ENCODE measurements around the gene VPS39.

VPS39 gene

DNA sequence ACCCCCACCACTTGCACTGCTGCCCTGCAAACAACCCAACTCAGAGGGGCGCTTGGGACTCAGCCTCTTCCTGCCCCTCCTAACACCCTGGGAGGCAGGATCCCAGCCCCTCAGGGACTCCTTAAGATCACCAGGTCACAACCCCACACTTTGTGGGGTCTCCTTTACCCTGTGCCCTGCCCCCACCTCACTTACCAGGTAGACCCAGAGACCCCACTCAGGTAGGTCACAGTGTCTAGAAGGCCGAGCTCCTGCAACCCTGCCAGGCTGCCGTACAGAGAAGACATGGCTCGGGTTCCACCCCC is 60.7 kb downstream of the VPS39 start:
- H3K4me2 ChIP-seq (ENCODE audit: low read depth, low read length, poor library complexity, severe bottlenecking), result no peak overlapping the region
- H3K9me3 ChIP-seq (ENCODE audit: insufficient read depth, low read depth, low read length), result no peaks in the 10 kb centered on the region
- H3K27me3 ChIP-seq (ENCODE audit: insufficient read depth, low read length, poor library complexity, severe bottlenecking), result no peaks in the 10 kb centered on the region
- no peak overlapping the region for H3K9ac ChIP-seq (ENCODE audit: low read depth, low read length, poor library complexity, severe bottlenecking)
- no peak overlapping the region for H2AFZ ChIP-seq (ENCODE audit: low read length)
- H3F3A ChIP-seq (ENCODE audit: low read depth), result no peaks in the 10 kb centered on the region
- TF ChIP-seq, protein P1, sequence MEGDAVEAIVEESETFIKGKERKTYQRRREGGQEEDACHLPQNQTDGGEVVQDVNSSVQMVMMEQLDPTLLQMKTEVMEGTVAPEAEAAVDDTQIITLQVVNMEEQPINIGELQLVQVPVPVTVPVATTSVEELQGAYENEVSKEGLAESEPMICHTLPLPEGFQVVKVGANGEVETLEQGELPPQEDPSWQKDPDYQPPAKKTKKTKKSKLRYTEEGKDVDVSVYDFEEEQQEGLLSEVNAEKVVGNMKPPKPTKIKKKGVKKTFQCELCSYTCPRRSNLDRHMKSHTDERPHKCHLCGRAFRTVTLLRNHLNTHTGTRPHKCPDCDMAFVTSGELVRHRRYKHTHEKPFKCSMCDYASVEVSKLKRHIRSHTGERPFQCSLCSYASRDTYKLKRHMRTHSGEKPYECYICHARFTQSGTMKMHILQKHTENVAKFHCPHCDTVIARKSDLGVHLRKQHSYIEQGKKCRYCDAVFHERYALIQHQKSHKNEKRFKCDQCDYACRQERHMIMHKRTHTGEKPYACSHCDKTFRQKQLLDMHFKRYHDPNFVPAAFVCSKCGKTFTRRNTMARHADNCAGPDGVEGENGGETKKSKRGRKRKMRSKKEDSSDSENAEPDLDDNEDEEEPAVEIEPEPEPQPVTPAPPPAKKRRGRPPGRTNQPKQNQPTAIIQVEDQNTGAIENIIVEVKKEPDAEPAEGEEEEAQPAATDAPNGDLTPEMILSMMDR (conservative IDR thresholded peaks at IDR 0.05; ENCODE audit: low read length), result no peak
- no peak for TF ChIP-seq EZH2phosphoT487 (IDR thresholded peaks at IDR 0.05; ENCODE audit: borderline replicate concordance)
- H3K79me2 ChIP-seq (ENCODE audit: insufficient read depth, low read length), result no peaks in the 10 kb centered on the region
- H3K4me3 ChIP-seq (ENCODE audit: low read length, poor library complexity, severe bottlenecking), result no peak overlapping the region
- H3K36me3 ChIP-seq (ENCODE audit: insufficient read depth, low read length), result no peaks in the 10 kb centered on the region
- H4K20me1 ChIP-seq (ENCODE audit: insufficient read depth, low read length, poor library complexity, severe bottlenecking), result no peaks in the 10 kb centered on the region
- H3K4me1 ChIP-seq (ENCODE audit: insufficient read depth, low read length, poor library complexity, severe bottlenecking), result peaks cover 4% of the 10 kb centered on the region
- no peaks in the 10 kb centered on the region for H3K9me2 ChIP-seq (replicated peaks; ENCODE audit: low read depth, low read length)

DNA sequence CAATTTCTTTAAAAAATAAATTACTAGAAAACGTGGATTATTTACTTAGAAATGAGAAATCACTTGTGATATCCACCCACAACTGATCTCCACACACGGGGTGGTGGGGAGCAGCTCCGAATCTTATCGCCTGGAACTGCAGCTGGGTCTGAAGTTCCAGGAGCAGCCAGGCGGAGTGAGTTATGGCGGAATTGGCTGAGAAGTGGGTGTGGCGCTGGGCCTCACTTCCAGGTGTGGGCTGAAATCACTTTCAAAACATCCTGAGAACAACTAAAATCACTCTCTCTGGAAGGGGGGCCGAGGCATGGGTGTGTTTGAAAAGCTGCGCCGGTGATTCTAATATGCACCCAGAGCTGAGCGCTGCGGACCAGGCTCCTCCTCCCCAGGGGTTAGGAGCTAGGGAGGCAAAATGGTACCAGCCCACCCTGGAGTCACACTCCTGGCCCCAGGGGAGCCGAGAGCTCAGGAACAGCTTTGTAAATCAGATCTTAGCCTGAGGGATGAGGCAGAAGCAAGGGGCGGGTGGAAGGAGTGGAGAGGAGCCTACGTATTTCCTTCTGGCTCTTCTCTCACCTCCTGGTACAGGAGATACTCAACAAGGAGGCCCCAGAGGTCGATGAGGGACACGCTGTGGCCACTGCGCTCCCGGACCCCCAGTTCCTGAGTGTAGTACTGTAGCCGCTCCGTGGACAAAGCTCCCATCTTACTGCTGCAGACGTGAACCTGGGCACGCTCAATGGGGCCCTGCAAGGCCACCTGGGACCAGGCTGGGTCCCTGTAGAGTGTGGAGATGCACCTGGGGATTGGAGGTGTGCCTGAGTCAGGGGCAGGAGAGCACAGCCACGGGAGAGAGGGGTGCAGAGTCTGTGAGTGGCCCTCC is 61.3 kb downstream of the VPS39 start:
- Histone ChIP-seq H3K9me3 (ENCODE audit: insufficient read depth, low read depth, low read length) (no peaks in the 10 kb centered on the region), H2AFZ (ENCODE audit: low read length) (no peak overlapping the region), H3K27me3 (ENCODE audit: insufficient read depth, low read length, poor library complexity, severe bottlenecking) (no peaks in the 10 kb centered on the region), H4K20me1 (ENCODE audit: insufficient read depth, low read length, poor library complexity, severe bottlenecking) (no peaks in the 10 kb centered on the region), H3K4me3 (ENCODE audit: low read length, poor library complexity, severe bottlenecking) (no peak overlapping the region), H3K79me2 (ENCODE audit: insufficient read depth, low read length) (no peaks in the 10 kb centered on the region), H3K9me2 (replicated peaks; ENCODE audit: low read depth, low read length) (no peaks in the 10 kb centered on the region), H3K4me2 (ENCODE audit: low read depth, low read length, poor library complexity, severe bottlenecking) (no peak overlapping the region), H3F3A (ENCODE audit: low read depth) (no peaks in the 10 kb centered on the region), H3K36me3 (ENCODE audit: insufficient read depth, low read length) (no peaks in the 10 kb centered on the region), H3K4me1 (ENCODE audit: insufficient read depth, low read length, poor library complexity, severe bottlenecking) (peaks cover under 1% of the 10 kb centered on the region), H3K9ac (ENCODE audit: low read depth, low read length, poor library complexity, severe bottlenecking) (no peak overlapping the region)
- TF ChIP-seq EZH2phosphoT487 (IDR thresholded peaks at IDR 0.05; ENCODE audit: borderline replicate concordance), result no peak
- TF ChIP-seq, protein P1 (conservative IDR thresholded peaks at IDR 0.05; ENCODE audit: low read length), result no peak

DNA sequence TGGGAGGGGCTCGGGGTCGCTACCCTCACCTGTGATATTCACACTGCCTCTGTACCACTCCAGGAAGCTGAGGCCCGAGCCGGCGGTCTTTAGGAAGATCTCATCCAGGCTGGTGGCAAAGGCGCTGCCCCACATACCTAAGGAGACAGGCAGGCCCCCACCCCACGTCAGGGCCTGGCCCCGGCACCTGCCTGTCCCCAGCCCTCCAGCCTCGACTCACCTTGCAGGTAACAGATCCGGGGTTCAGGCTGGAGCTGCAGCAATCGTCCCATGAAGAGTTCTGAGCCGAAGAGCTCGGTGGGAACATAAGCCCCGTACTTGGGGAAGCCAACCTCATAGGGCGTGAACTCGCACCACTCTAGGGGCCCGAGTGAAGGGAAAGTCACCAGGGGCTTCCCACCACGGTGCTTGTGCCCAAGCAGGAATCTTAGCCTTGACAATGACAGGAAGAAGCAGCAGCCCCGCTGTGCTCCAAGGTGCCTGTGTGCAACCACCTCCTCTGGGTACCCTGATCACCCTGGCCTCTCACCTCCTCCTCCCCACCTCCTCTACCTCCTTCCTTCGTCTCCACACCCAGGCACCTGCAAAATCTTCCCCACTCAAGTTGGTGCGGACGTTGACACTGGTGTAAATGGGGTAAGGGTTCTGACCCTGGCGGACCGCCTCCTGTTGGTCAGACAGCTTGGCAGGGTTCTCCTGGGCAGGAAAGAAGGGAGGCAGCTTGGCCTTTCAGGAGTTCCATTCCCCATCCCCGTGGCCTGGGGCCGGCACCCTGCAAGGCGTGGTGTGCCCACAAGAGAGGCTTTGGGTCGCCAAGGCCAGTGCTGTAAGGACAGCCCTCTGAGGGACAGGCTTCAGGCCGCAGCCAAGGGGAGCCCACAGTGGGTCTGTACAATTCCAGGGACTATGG is 62.3 kb downstream of the VPS39 start:
- Histone ChIP-seq H3K4me2 (ENCODE audit: low read depth, low read length, poor library complexity, severe bottlenecking) (no peak overlapping the region), H2AFZ (ENCODE audit: low read length) (no peak overlapping the region), H3K27me3 (ENCODE audit: insufficient read depth, low read length, poor library complexity, severe bottlenecking) (no peaks in the 10 kb centered on the region), H3K79me2 (ENCODE audit: insufficient read depth, low read length) (no peaks in the 10 kb centered on the region), H4K20me1 (ENCODE audit: insufficient read depth, low read length, poor library complexity, severe bottlenecking) (no peaks in the 10 kb centered on the region), H3K36me3 (ENCODE audit: insufficient read depth, low read length) (no peaks in the 10 kb centered on the region), H3F3A (ENCODE audit: low read depth) (no peaks in the 10 kb centered on the region), H3K9me3 (ENCODE audit: insufficient read depth, low read depth, low read length) (no peaks in the 10 kb centered on the region), H3K9me2 (replicated peaks; ENCODE audit: low read depth, low read length) (no peaks in the 10 kb centered on the region), H3K9ac (ENCODE audit: low read depth, low read length, poor library complexity, severe bottlenecking) (no peak overlapping the region), H3K4me1 (ENCODE audit: insufficient read depth, low read length, poor library complexity, severe bottlenecking) (no peaks in the 10 kb centered on the region), H3K4me3 (ENCODE audit: low read length, poor library complexity, severe bottlenecking) (no peak overlapping the region)
- TF ChIP-seq, protein P1 (conservative IDR thresholded peaks at IDR 0.05; ENCODE audit: low read length), result no peak
- no peak for TF ChIP-seq EZH2phosphoT487 (IDR thresholded peaks at IDR 0.05; ENCODE audit: borderline replicate concordance)

Measured in Loucy (cell line).